NCI-H1048 (cell line): ENCODE measurements around the gene MAP4K4.

Experiments used
- DNase-seq: peaks from one replicate; lab custom pipeline; 2025; lab: John Stamatoyannopoulos, UW

Gene MAP4K4

GRCh38 chr2:101790857-101791256 lies 93.3 kb downstream of the MAP4K4 start:
- DNase-seq, result no peak

- no peak for DNase-seq
These were observed 94.7 kb downstream of the MAP4K4 start for GRCh38 chr2:101792208-101792607.

- no peak for DNase-seq
These were observed 95.9 kb downstream of the MAP4K4 start for GRCh38 chr2:101793277-101793969.

- no peak for DNase-seq
These were observed 96.6 kb downstream of the MAP4K4 start for GRCh38 chr2:101794141-101794540.

GRCh38 chr2:101795033-101795432 lies 97.5 kb downstream of the MAP4K4 start:
- DNase-seq, result no peak

- DNase-seq, result no peak
These were observed 99.5 kb downstream of the MAP4K4 start for GRCh38 chr2:101796825-101797600.

GRCh38 chr2:101801496-101801895 lies 104.0 kb downstream of the MAP4K4 start:
- no peak for DNase-seq

GRCh38 chr2:101802329-101802728 lies 104.8 kb downstream of the MAP4K4 start:
- DNase-seq, result no peak

GRCh38 chr2:101803128-101803527 lies 105.6 kb downstream of the MAP4K4 start:
- no peak for DNase-seq

GRCh38 chr2:101803945-101804696 lies 106.6 kb downstream of the MAP4K4 start:
- no peak for DNase-seq

- no peak for DNase-seq
These were observed 107.9 kb downstream of the MAP4K4 start for GRCh38 chr2:101805152-101806088.

- DNase-seq, result no peak
These were observed 108.6 kb downstream of the MAP4K4 start for GRCh38 chr2:101806123-101806522.

- DNase-seq, result no peak
These were observed 109.2 kb downstream of the MAP4K4 start for GRCh38 chr2:101806701-101807100.

- DNase-seq, result no peak
These were observed 109.7 kb downstream of the MAP4K4 start for GRCh38 chr2:101807242-101807641.

- DNase-seq, result no peak
These were observed 110.6 kb downstream of the MAP4K4 start for GRCh38 chr2:101808006-101808562.

GRCh38 chr2:101809698-101810097 lies 112.2 kb downstream of the MAP4K4 start:
- no peak for DNase-seq

- DNase-seq, result no peak
These were observed 113.9 kb downstream of the MAP4K4 start for GRCh38 chr2:101811226-101812015.

GRCh38 chr2:101812226-101812625 lies 114.7 kb downstream of the MAP4K4 start:
- no peak for DNase-seq

GRCh38 chr2:101814752-101815151 lies 117.2 kb downstream of the MAP4K4 start:
- DNase-seq, result no peak

- no peak for DNase-seq
These were observed 117.6 kb downstream of the MAP4K4 start for GRCh38 chr2:101815154-101815553.
